A673 (cell line): Measurements from ENCODE around the gene PLTP.

ENCODE experiments used
- CTCF ChIP-seq: fragments of 300-800, 200-600 bp; sonication (generic); conservative IDR thresholded peaks from 2 replicates; pipeline ENCODE4 v1.5.1; 2017; ENCODE audit warnings: low read depth, mild to moderate bottlenecking, antibody characterized with exemption, low read length, moderate library complexity, mixed read lengths
- EZH2 ChIP-seq: fragments of 200-600 bp; sonication (generic); IDR thresholded peaks from 2 replicates; pipeline ENCODE4 v1.6.1; 2017; ENCODE audit warnings: borderline replicate concordance, low read depth, mild to moderate bottlenecking, mixed read lengths, antibody characterized with exemption, low read length; ENCODE audit not compliant: poor library complexity, severe bottlenecking

GRCh38 chr20:45883100-45883469, 28.9 kb downstream of the PLTP start:
- TF ChIP-seq EZH2, result no peak
- TF ChIP-seq CTCF, result no peak
